Liver (tissue), 3 donors: Measurements from ENCODE around the gene USP31.
"Not testable (repeated sequence)": the region's sequence is repeated elsewhere in the genome, so short reads cannot be mapped to it uniquely, and the experiment has no call there.

Experiments used
- EGR1 ChIP-seq, 2 donors: IDR thresholded peaks; 2 replicates each; pipeline ENCODE4 v1.6.1; 2016 to 2018; ENCODE audit warnings: antibody characterized with exemption in 2 of 2, low read depth in 2 of 2
- FOXA1 ChIP-seq: IDR thresholded peaks from 2 replicates; pipeline ENCODE4 v1.6.1; 2016; ENCODE audit warnings: antibody characterized with exemption
- FOXA2 ChIP-seq: IDR thresholded peaks from 2 replicates; pipeline ENCODE4 v1.6.1; 2016; ENCODE audit warnings: antibody characterized with exemption
- HNF4G ChIP-seq: IDR thresholded peaks from 2 replicates; pipeline ENCODE4 v1.6.1; 2016; ENCODE audit warnings: antibody characterized with exemption
- RAD21 ChIP-seq, 2 donors: IDR thresholded peaks; 2 replicates each; pipeline ENCODE4 v1.6.1; 2016; ENCODE audit warnings: antibody characterized with exemption in 2 of 2, mild to moderate bottlenecking in 2 of 2
- SP1 ChIP-seq: IDR thresholded peaks from 2 replicates; pipeline ENCODE4 v1.6.1; 2018; ENCODE audit warnings: antibody characterized with exemption, mild to moderate bottlenecking
- YY1 ChIP-seq: IDR thresholded peaks from 2 replicates; pipeline ENCODE4 v1.6.1; 2016; ENCODE audit warnings: antibody characterized with exemption, mild to moderate bottlenecking
- TF ChIP-seq, protein P1 (sequence below): IDR thresholded peaks from 2 replicates; pipeline ENCODE4 v1.6.1; 2016; ENCODE audit warnings: antibody characterized with exemption
- TF ChIP-seq, protein P2 (sequence below): fragments of 150-350 bp; IDR thresholded peaks from 2 replicates; pipeline ENCODE4 v1.5.1; 2017; ENCODE audit warnings: improper control_type of control experiment, low read depth, low read length; ENCODE audit not compliant: missing input control
- TF ChIP-seq, protein P3 (sequence below): IDR thresholded peaks from 2 replicates; pipeline ENCODE4 v1.6.1; 2016; ENCODE audit warnings: antibody characterized with exemption
- TF ChIP-seq, protein P4 (sequence below): IDR thresholded peaks from 2 replicates; pipeline ENCODE4 v1.6.1; 2016; ENCODE audit warnings: antibody characterized with exemption, mild to moderate bottlenecking
- donor health status: healthy.
- donor health status: healthy.

DNA sequence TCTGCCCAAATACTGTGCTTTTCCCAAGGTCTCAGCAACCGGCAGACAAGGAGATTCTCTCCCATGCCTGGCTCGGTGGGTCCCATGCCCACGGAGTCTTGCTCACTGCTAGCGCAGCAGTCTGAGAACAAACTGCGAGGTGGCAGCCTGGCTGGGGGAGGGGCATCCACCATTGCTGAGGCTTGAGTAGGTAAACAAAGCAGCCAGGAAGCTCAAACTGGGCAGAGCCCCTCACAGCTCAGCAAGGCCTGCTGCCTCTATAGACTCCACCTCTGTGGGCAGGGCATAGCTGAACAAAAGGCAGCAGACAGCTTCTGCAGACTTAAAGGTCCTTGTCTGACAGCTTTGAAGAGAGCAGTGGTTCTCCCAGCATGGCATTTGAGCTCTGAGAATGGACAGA, 55.1 kb downstream of the USP31 start:
- not testable (repeated sequence) for TF ChIP-seq RAD21 (IDR thresholded peaks at IDR 0.05); FOXA2; HNF4G; FOXA1; EGR1 (IDR thresholded peaks at IDR 0.05; ENCODE audit: low read depth in 2 of 2); YY1; SP1
- TF ChIP-seq, protein P1, sequence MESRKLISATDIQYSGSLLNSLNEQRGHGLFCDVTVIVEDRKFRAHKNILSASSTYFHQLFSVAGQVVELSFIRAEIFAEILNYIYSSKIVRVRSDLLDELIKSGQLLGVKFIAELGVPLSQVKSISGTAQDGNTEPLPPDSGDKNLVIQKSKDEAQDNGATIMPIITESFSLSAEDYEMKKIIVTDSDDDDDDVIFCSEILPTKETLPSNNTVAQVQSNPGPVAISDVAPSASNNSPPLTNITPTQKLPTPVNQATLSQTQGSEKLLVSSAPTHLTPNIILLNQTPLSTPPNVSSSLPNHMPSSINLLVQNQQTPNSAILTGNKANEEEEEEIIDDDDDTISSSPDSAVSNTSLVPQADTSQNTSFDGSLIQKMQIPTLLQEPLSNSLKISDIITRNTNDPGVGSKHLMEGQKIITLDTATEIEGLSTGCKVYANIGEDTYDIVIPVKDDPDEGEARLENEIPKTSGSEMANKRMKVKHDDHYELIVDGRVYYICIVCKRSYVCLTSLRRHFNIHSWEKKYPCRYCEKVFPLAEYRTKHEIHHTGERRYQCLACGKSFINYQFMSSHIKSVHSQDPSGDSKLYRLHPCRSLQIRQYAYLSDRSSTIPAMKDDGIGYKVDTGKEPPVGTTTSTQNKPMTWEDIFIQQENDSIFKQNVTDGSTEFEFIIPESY = not testable (repeated sequence)
- TF ChIP-seq, protein P2, sequence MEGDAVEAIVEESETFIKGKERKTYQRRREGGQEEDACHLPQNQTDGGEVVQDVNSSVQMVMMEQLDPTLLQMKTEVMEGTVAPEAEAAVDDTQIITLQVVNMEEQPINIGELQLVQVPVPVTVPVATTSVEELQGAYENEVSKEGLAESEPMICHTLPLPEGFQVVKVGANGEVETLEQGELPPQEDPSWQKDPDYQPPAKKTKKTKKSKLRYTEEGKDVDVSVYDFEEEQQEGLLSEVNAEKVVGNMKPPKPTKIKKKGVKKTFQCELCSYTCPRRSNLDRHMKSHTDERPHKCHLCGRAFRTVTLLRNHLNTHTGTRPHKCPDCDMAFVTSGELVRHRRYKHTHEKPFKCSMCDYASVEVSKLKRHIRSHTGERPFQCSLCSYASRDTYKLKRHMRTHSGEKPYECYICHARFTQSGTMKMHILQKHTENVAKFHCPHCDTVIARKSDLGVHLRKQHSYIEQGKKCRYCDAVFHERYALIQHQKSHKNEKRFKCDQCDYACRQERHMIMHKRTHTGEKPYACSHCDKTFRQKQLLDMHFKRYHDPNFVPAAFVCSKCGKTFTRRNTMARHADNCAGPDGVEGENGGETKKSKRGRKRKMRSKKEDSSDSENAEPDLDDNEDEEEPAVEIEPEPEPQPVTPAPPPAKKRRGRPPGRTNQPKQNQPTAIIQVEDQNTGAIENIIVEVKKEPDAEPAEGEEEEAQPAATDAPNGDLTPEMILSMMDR = not testable (repeated sequence)
- TF ChIP-seq, protein P3, sequence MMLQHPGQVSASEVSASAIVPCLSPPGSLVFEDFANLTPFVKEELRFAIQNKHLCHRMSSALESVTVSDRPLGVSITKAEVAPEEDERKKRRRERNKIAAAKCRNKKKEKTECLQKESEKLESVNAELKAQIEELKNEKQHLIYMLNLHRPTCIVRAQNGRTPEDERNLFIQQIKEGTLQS = not testable (repeated sequence)
- TF ChIP-seq, protein P4, sequence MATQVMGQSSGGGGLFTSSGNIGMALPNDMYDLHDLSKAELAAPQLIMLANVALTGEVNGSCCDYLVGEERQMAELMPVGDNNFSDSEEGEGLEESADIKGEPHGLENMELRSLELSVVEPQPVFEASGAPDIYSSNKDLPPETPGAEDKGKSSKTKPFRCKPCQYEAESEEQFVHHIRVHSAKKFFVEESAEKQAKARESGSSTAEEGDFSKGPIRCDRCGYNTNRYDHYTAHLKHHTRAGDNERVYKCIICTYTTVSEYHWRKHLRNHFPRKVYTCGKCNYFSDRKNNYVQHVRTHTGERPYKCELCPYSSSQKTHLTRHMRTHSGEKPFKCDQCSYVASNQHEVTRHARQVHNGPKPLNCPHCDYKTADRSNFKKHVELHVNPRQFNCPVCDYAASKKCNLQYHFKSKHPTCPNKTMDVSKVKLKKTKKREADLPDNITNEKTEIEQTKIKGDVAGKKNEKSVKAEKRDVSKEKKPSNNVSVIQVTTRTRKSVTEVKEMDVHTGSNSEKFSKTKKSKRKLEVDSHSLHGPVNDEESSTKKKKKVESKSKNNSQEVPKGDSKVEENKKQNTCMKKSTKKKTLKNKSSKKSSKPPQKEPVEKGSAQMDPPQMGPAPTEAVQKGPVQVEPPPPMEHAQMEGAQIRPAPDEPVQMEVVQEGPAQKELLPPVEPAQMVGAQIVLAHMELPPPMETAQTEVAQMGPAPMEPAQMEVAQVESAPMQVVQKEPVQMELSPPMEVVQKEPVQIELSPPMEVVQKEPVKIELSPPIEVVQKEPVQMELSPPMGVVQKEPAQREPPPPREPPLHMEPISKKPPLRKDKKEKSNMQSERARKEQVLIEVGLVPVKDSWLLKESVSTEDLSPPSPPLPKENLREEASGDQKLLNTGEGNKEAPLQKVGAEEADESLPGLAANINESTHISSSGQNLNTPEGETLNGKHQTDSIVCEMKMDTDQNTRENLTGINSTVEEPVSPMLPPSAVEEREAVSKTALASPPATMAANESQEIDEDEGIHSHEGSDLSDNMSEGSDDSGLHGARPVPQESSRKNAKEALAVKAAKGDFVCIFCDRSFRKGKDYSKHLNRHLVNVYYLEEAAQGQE = not testable (repeated sequence)
